Lung (tissue), 12 donors: ENCODE results near the gene NDUFA3. TPM values are rescaled to one million over a fixed set of nuclear protein-coding genes. Genes with fewer than 3 reads are reported as not detected.

Experiments
- ATAC-seq: fragments of 200-7000 bp; cut with Tn5 transposase; one replicate; pipeline ENCODE4 v1.9.1; 2020; ENCODE audit warnings: moderate number of reproducible peaks; ENCODE audit not compliant: insufficient read depth, low FRiP score
- DNase-seq, 3 donors: peaks; one replicate each; pipeline ENCODE4 v3.0.0-alpha.2; 2013 to 2017
- H3K27ac ChIP-seq, 2 donors: one replicate each; pipeline ENCODE4 v1.5.1; 2013; ENCODE audit warnings: mild to moderate bottlenecking in 2 of 2, moderate library complexity in 2 of 2, control low read depth in 1 of 2, inconsistent platforms in 1 of 2, low read depth in 1 of 2, low read length in 1 of 2
- H3K27me3 ChIP-seq, 3 donors: one replicate each; pipeline ENCODE4 v1.5.1; 2013; ENCODE audit warnings: low read length in 2 of 3; ENCODE audit not compliant: control insufficient read depth in 3 of 3, insufficient read depth in 3 of 3
- H3K36me3 ChIP-seq, 4 donors: one replicate each; pipeline ENCODE4 v1.5.1; 2013; ENCODE audit warnings: low read length in 4 of 4, mild to moderate bottlenecking in 1 of 4, moderate library complexity in 1 of 4; ENCODE audit not compliant: control insufficient read depth in 4 of 4, insufficient read depth in 4 of 4
- H3K4me1 ChIP-seq, 5 donors: one replicate each; pipeline ENCODE4 v1.5.1; 2013; ENCODE audit warnings: low read length in 5 of 5, mild to moderate bottlenecking in 2 of 5, moderate library complexity in 1 of 5; ENCODE audit not compliant: control insufficient read depth in 5 of 5, insufficient read depth in 5 of 5
- H3K4me3 ChIP-seq: one replicate; pipeline ENCODE4 v1.5.1; 2013; ENCODE audit warnings: mild to moderate bottlenecking, control low read depth, moderate library complexity
- H3K9ac ChIP-seq, 2 donors: one replicate each; pipeline ENCODE4 v1.5.1; 2013; ENCODE audit warnings: low read length in 2 of 2, control low read depth in 1 of 2; ENCODE audit not compliant: insufficient read depth in 1 of 2
- H3K9me3 ChIP-seq, 4 donors: one replicate each; pipeline ENCODE4 v1.5.1; 2013; ENCODE audit warnings: low read length in 3 of 4, mild to moderate bottlenecking in 1 of 4, moderate library complexity in 1 of 4; ENCODE audit not compliant: control insufficient read depth in 4 of 4, insufficient read depth in 3 of 4
- WGBS, 2 donors: extraction: QIAGEN DNeasy Blood & Tissue Kit; methylation state at CpG; one replicate each; pipeline ENCODE4 v1.1.7; 2013; 5-methylcytosine and 5-hydroxymethylcytosine counted together
- polyA plus RNA-seq, 2 donors: library from polyadenylated mRNA; stranded (reverse); fragments of 200-250 nt; gene quantifications; one replicate each; pipeline ENCODE4 v1.2.1, GENCODE V29; 2013
- total RNA-seq, 2 donors: library from RNA; depleted of rRNA in 1 of 2; stranded (reverse); fragments of >200 nt in 1 of 2; gene quantifications; one replicate each; pipeline ENCODE4 v1.2.1, GENCODE V29; 2014 to 2021
- TF ChIP-seq, protein P1 (sequence below): IDR thresholded peaks from 2 replicates; pipeline ENCODE4 v1.5.1; 2012; ENCODE audit warnings: mild to moderate bottlenecking; ENCODE audit errors: control extremely low read depth, extremely low read depth
- donor health status: control.
- donor health status: control.
- donor health status: Bipolar disorder and iron deficiency.
- donor health status: healthy.
- donor health status: DM: yes; HTN: yes; CAD: no.

Gene NDUFA3
- total and polyA plus RNA-seq, 4 donors: 12.8 to 548 (median 116) TPM

DNA sequence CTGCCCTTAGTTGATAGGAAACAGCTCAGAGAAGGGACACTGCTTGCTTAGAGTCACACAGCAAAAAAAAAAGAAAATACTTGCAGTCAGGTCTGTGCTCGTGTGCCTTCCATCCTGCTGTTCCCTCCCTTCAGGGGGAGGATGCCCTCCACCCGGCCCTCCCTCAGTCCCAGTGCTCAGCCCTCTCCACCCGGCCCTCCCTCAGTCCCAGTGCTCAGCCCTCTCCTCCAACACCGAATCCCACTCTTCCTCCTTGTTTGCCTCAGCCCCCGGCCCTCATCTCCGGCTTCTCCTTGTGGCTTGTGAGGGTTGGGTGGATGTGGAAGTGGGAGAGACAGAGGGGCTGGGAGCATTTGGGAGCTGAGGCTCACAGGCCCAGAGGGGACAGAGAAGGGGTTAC, 7.0 kb downstream of the NDUFA3 start:
- Histone ChIP-seq H3K36me3 (peaks cover 8 to 49% (median 14%) of the 10 kb centered on the region in 4 donors), H3K27ac (no peak overlapping the region), H3K27me3 (no peaks in the 10 kb centered on the region), H3K9ac (no peak overlapping the region), H3K9me3 (no peaks in the 10 kb centered on the region), H3K4me1 (peaks cover 0 to 7% (median 0%) of the 10 kb centered on the region in 5 donors), H3K4me3 (no peak overlapping the region)
- 81 to 86% methylated on average over 6 of the region's 6 CpGs for WGBS, 2 donors
- TF ChIP-seq, protein P1, sequence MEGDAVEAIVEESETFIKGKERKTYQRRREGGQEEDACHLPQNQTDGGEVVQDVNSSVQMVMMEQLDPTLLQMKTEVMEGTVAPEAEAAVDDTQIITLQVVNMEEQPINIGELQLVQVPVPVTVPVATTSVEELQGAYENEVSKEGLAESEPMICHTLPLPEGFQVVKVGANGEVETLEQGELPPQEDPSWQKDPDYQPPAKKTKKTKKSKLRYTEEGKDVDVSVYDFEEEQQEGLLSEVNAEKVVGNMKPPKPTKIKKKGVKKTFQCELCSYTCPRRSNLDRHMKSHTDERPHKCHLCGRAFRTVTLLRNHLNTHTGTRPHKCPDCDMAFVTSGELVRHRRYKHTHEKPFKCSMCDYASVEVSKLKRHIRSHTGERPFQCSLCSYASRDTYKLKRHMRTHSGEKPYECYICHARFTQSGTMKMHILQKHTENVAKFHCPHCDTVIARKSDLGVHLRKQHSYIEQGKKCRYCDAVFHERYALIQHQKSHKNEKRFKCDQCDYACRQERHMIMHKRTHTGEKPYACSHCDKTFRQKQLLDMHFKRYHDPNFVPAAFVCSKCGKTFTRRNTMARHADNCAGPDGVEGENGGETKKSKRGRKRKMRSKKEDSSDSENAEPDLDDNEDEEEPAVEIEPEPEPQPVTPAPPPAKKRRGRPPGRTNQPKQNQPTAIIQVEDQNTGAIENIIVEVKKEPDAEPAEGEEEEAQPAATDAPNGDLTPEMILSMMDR: no peak
- ATAC-seq (no peak), DNase-seq (no peak)

DNA sequence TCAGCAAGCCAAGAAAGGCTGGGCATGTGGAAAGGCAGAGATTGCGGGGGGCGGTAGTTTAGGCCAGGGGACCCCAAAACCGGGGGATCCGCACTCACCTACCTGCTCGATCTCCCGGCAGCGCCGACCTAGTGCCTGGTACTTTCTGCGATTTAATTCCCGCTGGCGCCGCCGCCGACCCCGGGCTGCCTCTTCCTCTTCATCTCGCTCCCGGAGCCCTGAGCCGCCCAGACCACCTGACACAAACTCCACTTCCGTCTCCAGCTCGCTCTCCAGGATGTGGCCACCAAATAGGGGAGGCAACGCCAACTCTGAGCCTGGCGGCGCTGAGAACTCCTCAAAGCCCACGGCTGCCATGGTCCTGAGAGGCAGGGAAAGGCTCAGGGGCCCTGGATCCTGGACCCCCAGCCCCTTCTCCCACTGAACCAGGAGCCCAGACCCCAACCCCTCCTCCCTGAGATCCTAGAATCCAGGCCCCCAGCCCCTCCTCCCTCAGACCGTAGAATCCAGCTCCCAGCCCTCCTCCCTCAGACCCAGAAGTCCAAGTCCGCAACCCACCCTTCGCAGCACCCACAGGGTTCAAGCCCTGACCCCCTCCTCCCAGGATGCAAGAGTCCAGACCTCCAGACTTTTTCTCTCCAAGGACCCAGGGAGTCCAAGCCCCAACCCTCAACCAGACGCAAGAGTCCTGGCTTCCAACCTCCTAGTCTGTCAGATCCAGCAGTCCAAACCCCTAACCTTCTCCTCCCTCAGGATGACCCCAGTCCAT, 11.9 kb downstream of the NDUFA3 start:
- peak overlapping the region; percentile 78 to 87 for H3K9ac ChIP-seq
- ATAC-seq: peak; percentile 5
- TF ChIP-seq, protein P1: no peak
- peaks cover 0 to 17% (median 0%) of the 10 kb centered on the region in 5 donors for H3K4me1 ChIP-seq
- peak overlapping the region; percentile 73 for H3K4me3 ChIP-seq
- H3K9me3 ChIP-seq: no peaks in the 10 kb centered on the region
- H3K27ac ChIP-seq: peak overlapping the region in 1 of 2 donors; percentile 95
- H3K36me3 ChIP-seq: peaks cover 3 to 18% (median 10%) of the 10 kb centered on the region in 4 donors
- WGBS, 2 donors: 11 to 19% methylated on average over 28 of the region's 28 CpGs
- no peaks in the 10 kb centered on the region for H3K27me3 ChIP-seq
- no peak for DNase-seq

DNA sequence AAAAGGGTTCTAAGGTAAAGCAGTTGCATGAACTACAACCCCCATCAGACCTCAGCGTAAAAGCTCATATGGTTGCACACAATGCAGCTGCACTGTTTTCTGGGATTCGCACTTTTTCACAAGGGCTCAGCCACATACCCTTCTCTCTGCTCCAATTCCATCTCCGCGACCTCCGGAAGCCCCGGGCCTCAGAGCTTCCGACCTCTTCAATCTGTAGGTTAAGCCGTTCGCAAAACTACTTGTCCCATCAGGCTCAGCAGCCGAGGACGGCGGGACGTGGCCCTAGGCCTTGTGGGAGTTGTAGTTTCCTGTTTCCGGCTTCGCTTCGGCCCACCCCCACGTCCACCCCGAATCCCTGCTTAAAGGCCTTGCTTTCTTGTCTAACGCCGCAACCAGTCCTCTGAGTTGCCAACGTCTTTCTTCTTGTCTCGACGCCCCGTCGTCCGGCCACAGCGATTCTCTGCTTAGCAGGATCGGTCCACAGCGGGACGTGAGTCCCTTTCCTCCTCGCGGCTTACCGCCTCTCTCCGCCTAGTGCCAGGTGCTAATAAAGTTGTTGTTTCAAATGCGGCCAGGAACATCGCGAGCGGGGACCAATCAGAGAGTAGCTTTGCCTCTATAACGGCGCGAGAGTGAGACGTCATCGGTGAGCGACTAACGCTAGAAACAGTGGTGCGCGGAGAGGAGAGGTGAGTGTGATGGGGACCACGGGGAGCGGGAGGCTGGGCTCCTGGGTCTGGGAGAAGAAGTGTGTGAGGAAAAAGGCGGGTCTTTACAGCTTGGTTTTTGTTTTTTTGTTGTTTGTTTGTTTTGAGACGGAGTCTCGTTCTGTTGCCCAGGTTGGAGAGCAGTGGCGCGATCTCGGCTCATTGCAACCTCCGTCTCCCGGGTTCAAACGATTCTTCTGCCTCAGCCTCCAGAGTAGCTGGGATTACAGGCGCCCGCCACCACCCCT, 12.7 kb downstream of the NDUFA3 start, which contains the start of the genes PRPF31 and TFPT:
Gene PRPF31 (plus strand): TSS at position 646 of the 955 bp plus-strand sequence. CDS start 2,525 bp downstream, outside the sequence.
Gene TFPT (minus strand): TSS at position 549 of the 955 bp plus-strand sequence. CDS start 388 bp downstream, at position 161.
- H3K9me3 ChIP-seq: no peaks in the 10 kb centered on the region
- H3K4me1 ChIP-seq: peaks cover 0 to 17% (median 0%) of the 10 kb centered on the region in 5 donors
- TF ChIP-seq, protein P1: no peak
- H3K4me3 ChIP-seq: peak within 1 kb of the TSS; percentile 78
- ATAC-seq: peak; percentile 96
- DNase-seq: peak; percentile 97 to 99 (median 99)
- peak within 1 kb of the TSS; percentile 78 to 87 for H3K9ac ChIP-seq
- WGBS, 2 donors: 0 to 1% methylated on average over 60 of the region's 60 CpGs
- H3K27ac ChIP-seq: peak within 1 kb of the TSS; percentile 81 to 95
- no peaks in the 10 kb centered on the region for H3K27me3 ChIP-seq
- H3K36me3 ChIP-seq: peaks cover 0 to 19% (median 13%) of the 10 kb centered on the region in 4 donors
